ENCODE data around the gene HNRNPUL2.

DNA sequence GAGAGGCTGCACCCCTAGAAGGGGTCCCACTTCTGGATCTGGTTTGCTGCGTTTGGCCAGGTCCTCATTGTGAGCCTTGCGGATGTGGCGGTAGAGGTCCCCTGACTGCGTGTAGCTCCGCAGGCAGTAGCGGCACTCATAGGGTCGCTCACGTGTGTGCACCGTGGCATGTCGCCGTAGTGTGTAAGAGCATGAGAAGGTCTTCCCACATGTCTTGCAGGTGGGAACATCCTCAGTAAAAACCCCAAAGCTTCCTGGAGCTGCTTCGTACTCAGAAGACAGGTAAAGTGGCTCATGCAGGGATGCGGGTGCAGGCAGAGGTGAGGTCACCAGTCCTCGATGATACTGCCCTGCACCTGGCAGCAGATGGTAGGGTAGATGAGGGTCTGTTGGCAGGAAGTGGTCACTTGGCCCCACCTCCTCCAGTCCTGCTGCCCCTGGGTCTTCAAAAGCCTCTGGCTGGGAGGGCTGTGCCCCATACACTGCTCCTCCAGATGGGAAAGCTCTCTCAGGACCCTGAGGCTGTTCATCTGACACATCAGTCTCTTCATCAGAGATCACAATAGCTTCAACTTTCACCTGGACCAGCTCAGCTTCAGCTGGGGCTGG lies 25.0 kb upstream of the HNRNPUL2 start:
- TF ChIP-seq CTCF (conservative IDR thresholded peaks at IDR 0.05; ENCODE audit: low read length) (no peak), EZH2phosphoT487 (IDR thresholded peaks at IDR 0.05; ENCODE audit: borderline replicate concordance, low read depth, low read length) (no peak)
